Loucy (cell line): ENCODE results near the gene SOS1.
"Not testable (repeated sequence)": the region's sequence is repeated elsewhere in the genome, so short reads cannot be mapped to it uniquely, and the experiment has no call there.

Experiments
- EZH2phosphoT487 ChIP-seq: fragments of 200-600 bp; IDR thresholded peaks from 2 replicates; pipeline ENCODE4 v1.6.1; 2018; ENCODE audit warnings: antibody characterized with exemption, mild to moderate bottlenecking, moderate library complexity, borderline replicate concordance
- TF ChIP-seq, protein P1 (sequence below): fragments of 200-600 bp; sonication (generic); conservative IDR thresholded peaks from 2 replicates; pipeline ENCODE4 v1.5.1; 2014; ENCODE audit warnings: mild to moderate bottlenecking, antibody characterized with exemption, low read length

DNA sequence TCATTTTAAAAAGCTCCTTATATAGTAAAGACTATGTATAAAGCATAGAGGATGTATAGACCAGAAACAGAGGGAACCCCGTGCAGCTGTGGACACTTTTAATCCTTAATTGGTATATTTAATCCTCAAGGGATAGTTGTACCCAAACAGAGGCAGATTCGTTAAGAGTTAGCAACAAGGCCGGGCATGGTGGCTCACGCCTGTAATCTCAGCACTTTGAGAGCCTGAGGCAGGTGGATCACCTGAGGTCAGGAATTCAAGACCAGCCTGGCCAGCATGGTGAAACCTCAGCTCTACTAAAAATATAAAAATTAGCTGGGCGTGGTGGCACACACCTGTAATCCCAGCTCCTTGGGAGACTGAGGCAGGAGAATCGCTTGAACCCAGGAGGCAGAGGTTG is 184.3 kb downstream of the SOS1 start:
- TF ChIP-seq, protein P1, sequence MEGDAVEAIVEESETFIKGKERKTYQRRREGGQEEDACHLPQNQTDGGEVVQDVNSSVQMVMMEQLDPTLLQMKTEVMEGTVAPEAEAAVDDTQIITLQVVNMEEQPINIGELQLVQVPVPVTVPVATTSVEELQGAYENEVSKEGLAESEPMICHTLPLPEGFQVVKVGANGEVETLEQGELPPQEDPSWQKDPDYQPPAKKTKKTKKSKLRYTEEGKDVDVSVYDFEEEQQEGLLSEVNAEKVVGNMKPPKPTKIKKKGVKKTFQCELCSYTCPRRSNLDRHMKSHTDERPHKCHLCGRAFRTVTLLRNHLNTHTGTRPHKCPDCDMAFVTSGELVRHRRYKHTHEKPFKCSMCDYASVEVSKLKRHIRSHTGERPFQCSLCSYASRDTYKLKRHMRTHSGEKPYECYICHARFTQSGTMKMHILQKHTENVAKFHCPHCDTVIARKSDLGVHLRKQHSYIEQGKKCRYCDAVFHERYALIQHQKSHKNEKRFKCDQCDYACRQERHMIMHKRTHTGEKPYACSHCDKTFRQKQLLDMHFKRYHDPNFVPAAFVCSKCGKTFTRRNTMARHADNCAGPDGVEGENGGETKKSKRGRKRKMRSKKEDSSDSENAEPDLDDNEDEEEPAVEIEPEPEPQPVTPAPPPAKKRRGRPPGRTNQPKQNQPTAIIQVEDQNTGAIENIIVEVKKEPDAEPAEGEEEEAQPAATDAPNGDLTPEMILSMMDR, result not testable (repeated sequence)
- not testable (repeated sequence) for TF ChIP-seq EZH2phosphoT487
